B cell (primary cell): Measurements from ENCODE around the gene KRTAP3-3. TPM values are rescaled to one million over a fixed set of nuclear protein-coding genes. Genes with fewer than 3 reads are reported as not detected.

Experiments
- ATAC-seq: fragments of 200-7000 bp; cut with Tn5 transposase; one replicate; pipeline ENCODE4 v1.10.0; 2021; ENCODE audit warnings: low read depth, mild to moderate bottlenecking, moderate number of reproducible peaks, moderate library complexity
- CTCF ChIA-PET: fragments of 350-600 bp; sonication (Branson Sonifier 250); formaldehyde crosslinking; loops from one replicate; lab custom pipeline; 2021; ENCODE audit warnings: antibody characterized with exemption, inconsistent platforms; lab: Charles Lee
- POLR2A ChIA-PET: fragments of 350-600 bp; sonication (Branson Sonifier 250); formaldehyde crosslinking; loops from one replicate; lab custom pipeline; 2021; ENCODE audit warnings: antibody characterized with exemption; lab: Charles Lee
- DNase-seq: peaks from one replicate; pipeline ENCODE4 v3.0.0; 2013
- H2AFZ ChIP-seq: 2 replicates; pipeline ENCODE4 v1.6.1; 2012; ENCODE audit warnings: mild to moderate bottlenecking, low read depth, low read length; ENCODE audit not compliant: insufficient read depth, poor library complexity, severe bottlenecking
- H3K27ac ChIP-seq, 2 donors: 1 replicate in 1 of 2; 2 replicates in 1 of 2; pipeline ENCODE4 v1.5.1; 2012 to 2013; ENCODE audit warnings: low read length in 2 of 2, mild to moderate bottlenecking in 2 of 2, moderate library complexity in 1 of 2
- H3K27me3 ChIP-seq, 4 experiments: fragments of 200-600 bp in 1 of 4; sonication (generic) in 1 of 4; replicated peaks in 1 of 4; 1 replicate in 2 of 4; 2 replicates in 2 of 4; pipeline versions ENCODE4 v1.6.1 to v1.7.0; 2013 to 2016; ENCODE audit warnings: low read length in 3 of 4, mild to moderate bottlenecking in 2 of 4, mixed read lengths in 1 of 4, moderate library complexity in 1 of 4; ENCODE audit not compliant: insufficient read depth in 4 of 4, control insufficient read depth in 3 of 4; ENCODE audit errors: control extremely low read depth in 1 of 4
- H3K36me3 ChIP-seq, 2 experiments: replicated peaks in 1 of 2; 1 replicate in 1 of 2; 2 replicates in 1 of 2; pipeline versions ENCODE4 v1.6.1 to v1.7.1; 2013; ENCODE audit warnings: low read length in 1 of 2; ENCODE audit not compliant: insufficient read depth in 2 of 2, control insufficient read depth in 1 of 2; ENCODE audit errors: control extremely low read depth in 1 of 2, extremely low read depth in 1 of 2
- H3K4me1 ChIP-seq, 2 donors: fragments of 200-600 bp in 1 of 2; sonication (generic) in 1 of 2; 1 replicate in 1 of 2; 2 replicates in 1 of 2; pipeline versions ENCODE4 v1.5.1 to v1.6.1; 2013 to 2017; ENCODE audit warnings: low read length in 2 of 2; ENCODE audit not compliant: control insufficient read depth in 2 of 2, insufficient read depth in 2 of 2
- H3K4me2 ChIP-seq: replicated peaks from 2 replicates; pipeline ENCODE3; 2012; ENCODE audit warnings: mild to moderate bottlenecking, low read depth, low read length; ENCODE audit not compliant: poor library complexity, severe bottlenecking
- H3K4me3 ChIP-seq, 5 experiments: fragments of 200-600 bp in 1 of 5; sonication (generic) in 1 of 5; 1 replicate in 3 of 5; 2 replicates in 2 of 5; pipeline versions ENCODE4 v1.5.1 to v1.7.0; 2011 to 2016; ENCODE audit warnings: low read length in 4 of 5, mild to moderate bottlenecking in 4 of 5, low read depth in 2 of 5, control low read depth in 1 of 5, moderate library complexity in 1 of 5; ENCODE audit not compliant: insufficient read depth in 1 of 5; ENCODE audit errors: control extremely low read depth in 1 of 5, extremely low read depth in 1 of 5
- H3K79me2 ChIP-seq: fragments of 200-600 bp; sonication (generic); one replicate; pipeline ENCODE4 v1.6.0; 2016; ENCODE audit warnings: low read length; ENCODE audit not compliant: control insufficient read depth, insufficient read depth
- H3K9ac ChIP-seq: fragments of 200-600 bp; sonication (generic); 2 replicates; pipeline ENCODE4 v1.6.1; 2017; ENCODE audit warnings: mild to moderate bottlenecking, low read length, moderate library complexity
- H3K9me3 ChIP-seq, 3 donors: one replicate each; pipeline versions ENCODE4 v1.6.1 to v1.7.1; 2013; ENCODE audit warnings: low read length in 2 of 3; ENCODE audit not compliant: control insufficient read depth in 2 of 3, insufficient read depth in 1 of 3; ENCODE audit errors: control extremely low read depth in 1 of 3
- H4K20me1 ChIP-seq: 2 replicates; pipeline ENCODE4 v1.6.0; 2012; ENCODE audit warnings: mild to moderate bottlenecking, low read length; ENCODE audit not compliant: insufficient read depth, control insufficient read depth, poor library complexity, severe bottlenecking
- H3K27ac Mint-ChIP-seq: one replicate; pipeline ENCODE4 v1.8.0; 2021; ENCODE audit warnings: mixed read lengths
- H3K27me3 Mint-ChIP-seq: one replicate; pipeline ENCODE4 v1.8.0; 2021; ENCODE audit warnings: mixed read lengths
- H3K4me1 Mint-ChIP-seq: one replicate; pipeline ENCODE4 v1.8.0; 2021; ENCODE audit warnings: mixed read lengths
- H3K4me3 Mint-ChIP-seq: one replicate; pipeline ENCODE4 v1.8.0; 2021; ENCODE audit warnings: mixed read lengths
- H3K9me3 Mint-ChIP-seq: one replicate; pipeline ENCODE4 v1.8.0; 2022; ENCODE audit warnings: mixed read lengths; ENCODE audit not compliant: insufficient read depth
- EZH2 ChIP-seq: IDR thresholded peaks from 2 replicates; pipeline ENCODE4 v1.6.1; 2012; ENCODE audit warnings: borderline replicate concordance, low read depth, mild to moderate bottlenecking, moderate library complexity, low read length; ENCODE audit not compliant: insufficient read depth, poor library complexity, severe bottlenecking
- WGBS: methylation state at CpG from one replicate; pipeline ENCODE4 v1.1.5; 2013; ENCODE audit warnings: missing lambda C conversion rate; ENCODE audit not compliant: insufficient coverage; 5-methylcytosine and 5-hydroxymethylcytosine counted together
- intact Hi-C: fragments of 100-400 bp; cut with micrococcal nuclease; formaldehyde crosslinking; loops from one replicate; pipeline ENCODE4 v1.10.0; 2022
- polyA plus RNA-seq: library from polyadenylated mRNA; depleted of rRNA; stranded (reverse); fragments of >200 nt; gene quantifications from 2 replicates; pipeline ENCODE4 v1.2.3, GENCODE V29; 2012
- total RNA-seq, 2 donors: library from RNA; stranded (reverse); fragments of 120-200 nt in 1 of 2; gene quantifications; 1 replicate in 1 of 2; 2 replicates in 1 of 2; pipeline versions ENCODE4 v1.2.3 to v1.2.4, GENCODE V29; 2013 to 2022
- TF ChIP-seq, protein P1 (sequence below): fragments of 200-600 bp; IDR thresholded peaks from one replicate; pipeline ENCODE4 v1.8.0; 2022; ENCODE audit warnings: antibody characterized with exemption, mild to moderate bottlenecking

Gene KRTAP3-3
- total and polyA plus RNA-seq, 2 donors (not counting 1 experiment from before 2014, with no cell fraction given): not detected

DNA sequence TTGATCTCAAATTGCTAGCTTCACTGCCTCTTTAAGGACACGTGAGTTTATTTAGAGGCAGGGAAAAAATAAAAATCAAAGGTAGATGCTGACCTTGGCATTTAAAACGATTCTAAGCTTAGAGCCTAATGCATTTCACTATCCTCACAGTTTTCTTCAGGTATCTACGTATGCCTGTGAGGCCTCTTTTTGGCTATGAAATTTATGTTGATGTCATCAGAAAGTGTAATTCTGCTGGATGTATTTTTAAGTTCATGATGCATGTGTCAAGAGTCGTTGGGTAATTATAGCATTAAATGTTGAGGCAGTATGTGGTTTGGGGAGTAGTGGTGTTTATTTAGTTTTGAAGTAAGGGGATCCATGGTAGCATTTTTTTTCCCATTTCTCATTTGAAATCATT lies 10.0 kb upstream of the KRTAP3-3 start:
- Histone ChIP-seq H3K9ac (no peak overlapping the region), H4K20me1 (no peaks in the 10 kb centered on the region), H3K4me3 (no peak overlapping the region), H3K4me1 (no peaks in the 10 kb centered on the region), H3K4me2 (no peak overlapping the region), H3K36me3 (no peaks in the 10 kb centered on the region), H3K79me2 (no peaks in the 10 kb centered on the region), H3K9me3 (peaks cover 0 to 1% (median 0%) of the 10 kb centered on the region in 3 donors), H3K27ac (no peak overlapping the region), H3K27me3 (no peaks in the 10 kb centered on the region), H2AFZ (no peak overlapping the region)
- 100% methylated on average over 1 of the region's 4 CpGs for WGBS
- ChIA-PET CTCF (no interaction called here), POLR2A (no interaction called here)
- no peak for TF ChIP-seq EZH2
- TF ChIP-seq, protein P1, sequence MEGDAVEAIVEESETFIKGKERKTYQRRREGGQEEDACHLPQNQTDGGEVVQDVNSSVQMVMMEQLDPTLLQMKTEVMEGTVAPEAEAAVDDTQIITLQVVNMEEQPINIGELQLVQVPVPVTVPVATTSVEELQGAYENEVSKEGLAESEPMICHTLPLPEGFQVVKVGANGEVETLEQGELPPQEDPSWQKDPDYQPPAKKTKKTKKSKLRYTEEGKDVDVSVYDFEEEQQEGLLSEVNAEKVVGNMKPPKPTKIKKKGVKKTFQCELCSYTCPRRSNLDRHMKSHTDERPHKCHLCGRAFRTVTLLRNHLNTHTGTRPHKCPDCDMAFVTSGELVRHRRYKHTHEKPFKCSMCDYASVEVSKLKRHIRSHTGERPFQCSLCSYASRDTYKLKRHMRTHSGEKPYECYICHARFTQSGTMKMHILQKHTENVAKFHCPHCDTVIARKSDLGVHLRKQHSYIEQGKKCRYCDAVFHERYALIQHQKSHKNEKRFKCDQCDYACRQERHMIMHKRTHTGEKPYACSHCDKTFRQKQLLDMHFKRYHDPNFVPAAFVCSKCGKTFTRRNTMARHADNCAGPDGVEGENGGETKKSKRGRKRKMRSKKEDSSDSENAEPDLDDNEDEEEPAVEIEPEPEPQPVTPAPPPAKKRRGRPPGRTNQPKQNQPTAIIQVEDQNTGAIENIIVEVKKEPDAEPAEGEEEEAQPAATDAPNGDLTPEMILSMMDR: no peak
- Mint-ChIP-seq H3K4me3 (no peak overlapping the region), H3K27ac (no peak overlapping the region), H3K4me1 (no peaks in the 10 kb centered on the region), H3K9me3 (no peaks in the 10 kb centered on the region), H3K27me3 (peaks cover 27% of the 10 kb centered on the region)
- no peak for ATAC-seq
- intact Hi-C loops: no loop called here
- no peak for DNase-seq

DNA sequence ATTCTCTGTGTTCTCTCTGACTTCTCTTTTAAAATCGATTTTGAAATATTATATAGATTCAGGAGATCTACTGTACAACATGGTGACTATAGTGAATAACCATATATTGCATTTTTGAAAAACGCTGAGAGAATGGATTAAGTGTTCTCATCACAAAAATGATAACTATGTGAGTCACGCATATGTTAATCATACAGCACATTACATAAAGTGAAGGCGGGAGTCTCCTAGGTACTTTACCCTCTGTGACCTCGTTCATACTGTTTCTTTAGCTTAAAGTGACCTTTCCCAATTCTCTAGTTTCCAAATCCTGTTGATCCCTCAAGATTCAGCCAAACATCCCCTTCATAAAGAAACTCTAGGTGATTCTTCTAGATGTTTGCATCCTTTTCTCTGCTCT lies 8.8 kb upstream of the KRTAP3-3 start:
- no peak overlapping the region for H3K27ac Mint-ChIP-seq
- ChIA-PET CTCF (no interaction called here), POLR2A (no interaction called here)
- Histone ChIP-seq H3K4me1 (no peaks in the 10 kb centered on the region), H3K9ac (no peak overlapping the region), H3K36me3 (no peaks in the 10 kb centered on the region), H3K4me3 (no peak overlapping the region), H3K27ac (no peak overlapping the region), H3K79me2 (no peaks in the 10 kb centered on the region), H4K20me1 (no peaks in the 10 kb centered on the region), H3K9me3 (peaks cover 0 to 1% (median 0%) of the 10 kb centered on the region in 3 donors), H3K4me2 (no peak overlapping the region), H3K27me3 (peaks cover 0 to 2% (median 0%) of the 10 kb centered on the region in 4 experiments), H2AFZ (no peak overlapping the region)
- intact Hi-C loops: no loop called here
- no peak overlapping the region for H3K4me3 Mint-ChIP-seq
- DNase-seq (no peak), ATAC-seq (no peak)
- H3K4me1 Mint-ChIP-seq: no peaks in the 10 kb centered on the region
- TF ChIP-seq, protein P1: no peak
- TF ChIP-seq EZH2: no peak
- no peaks in the 10 kb centered on the region for H3K9me3 Mint-ChIP-seq
- H3K27me3 Mint-ChIP-seq: peaks cover 33% of the 10 kb centered on the region
- WGBS: 72% methylated on average over 3 of the region's 5 CpGs
